Fibroblast of upper back skin (primary cell): ENCODE data around the gene LHPP.

Source experiments
- DNase-seq: peaks from one replicate; pipeline ENCODE4 v3.0.0-alpha.2; 2013

LHPP gene

GRCh38 chr10:124500757-124501156, 39.1 kb downstream of the LHPP start:
- no peak for DNase-seq

GRCh38 chr10:124504711-124505110, 43.1 kb downstream of the LHPP start:
- DNase-seq = no peak

- no peak for DNase-seq
These were observed 43.7 kb downstream of the LHPP start for GRCh38 chr10:124505279-124505678.

- DNase-seq = no peak
These were observed 46.5 kb downstream of the LHPP start for GRCh38 chr10:124508070-124508667.

- DNase-seq = no peak
These were observed 47.4 kb downstream of the LHPP start for GRCh38 chr10:124508907-124509454.

GRCh38 chr10:124509880-124510632, 48.4 kb downstream of the LHPP start:
- no peak for DNase-seq

- no peak for DNase-seq
These were observed 49.1 kb downstream of the LHPP start for GRCh38 chr10:124510759-124511158.

- DNase-seq = no peak
These were observed 49.8 kb downstream of the LHPP start for GRCh38 chr10:124511205-124512039.

- DNase-seq = no peak
These were observed 50.4 kb downstream of the LHPP start for GRCh38 chr10:124512040-124512428.

- DNase-seq = no peak
These were observed 51.0 kb downstream of the LHPP start for GRCh38 chr10:124512600-124512999.

GRCh38 chr10:124515244-124515970, 53.8 kb downstream of the LHPP start:
- DNase-seq = no peak

- no peak for DNase-seq
These were observed 54.6 kb downstream of the LHPP start for GRCh38 chr10:124516181-124516580.

GRCh38 chr10:124516746-124517397, 55.2 kb downstream of the LHPP start:
- no peak for DNase-seq

GRCh38 chr10:124517461-124517860, 55.8 kb downstream of the LHPP start:
- no peak for DNase-seq

GRCh38 chr10:124517931-124518330, 56.3 kb downstream of the LHPP start:
- DNase-seq = no peak

GRCh38 chr10:124518366-124518765, 56.7 kb downstream of the LHPP start:
- DNase-seq = no peak

- DNase-seq = no peak
These were observed 59.2 kb downstream of the LHPP start for GRCh38 chr10:124520558-124521428.

- DNase-seq = no peak
These were observed 59.8 kb downstream of the LHPP start for GRCh38 chr10:124521429-124521871.

GRCh38 chr10:124522131-124522932, 60.7 kb downstream of the LHPP start:
- no peak for DNase-seq
